ENCODE data around the gene EPHB2. TPM values are rescaled to one million over a fixed set of nuclear protein-coding genes. Genes with fewer than 3 reads are reported as not detected.
A peak's percentile ranks its signal among the peaks of the same experiment; 100 is the strongest.
"Not testable (repeated sequence)": the region's sequence is repeated elsewhere in the genome, so short reads cannot be mapped to it uniquely, and the experiment has no call there.

Gene EPHB2
- total RNA-seq, 1 donor from 2014 or later, result 34.9 TPM

DNA sequence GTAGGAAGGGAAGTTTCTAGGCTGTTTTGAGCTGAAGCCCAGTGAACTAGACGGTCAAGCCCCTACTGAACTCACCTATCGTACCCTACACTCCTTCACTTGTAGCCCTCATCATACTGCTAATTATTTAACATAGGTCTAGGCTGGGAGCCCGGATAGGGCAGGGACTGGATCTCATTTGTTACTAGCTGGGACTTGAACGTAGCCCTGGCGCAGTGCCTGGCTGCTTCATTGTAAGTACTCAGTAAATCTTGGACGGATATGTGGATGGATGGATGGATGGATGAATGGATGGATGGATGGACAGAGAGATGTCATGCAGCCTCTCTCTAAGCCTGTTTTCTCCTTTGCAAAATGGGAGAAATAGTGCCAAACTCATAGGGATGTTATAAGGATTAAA, 129.2 kb downstream of the EPHB2 start:
- DNase-seq, result no peak

DNA sequence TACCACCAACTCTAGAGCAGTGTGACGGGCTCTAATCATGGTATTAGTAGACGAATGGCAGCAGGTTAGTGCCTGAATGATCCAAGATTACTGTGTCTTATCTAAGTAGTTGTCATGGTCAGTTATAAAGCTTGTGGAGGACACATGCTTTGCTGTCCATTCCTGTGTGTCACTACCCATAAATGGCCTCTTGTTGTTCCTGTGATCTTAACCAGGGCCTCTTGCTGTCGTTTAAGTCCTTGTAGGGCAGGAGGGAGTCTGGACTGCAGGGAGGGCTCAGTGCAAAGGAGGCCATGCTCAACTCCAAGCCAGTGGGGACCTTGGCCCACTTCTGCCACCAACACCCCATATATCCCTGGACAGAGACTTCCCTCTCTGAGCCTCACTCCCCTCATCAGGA, 130.5 kb downstream of the EPHB2 start:
- no peak for DNase-seq

DNA sequence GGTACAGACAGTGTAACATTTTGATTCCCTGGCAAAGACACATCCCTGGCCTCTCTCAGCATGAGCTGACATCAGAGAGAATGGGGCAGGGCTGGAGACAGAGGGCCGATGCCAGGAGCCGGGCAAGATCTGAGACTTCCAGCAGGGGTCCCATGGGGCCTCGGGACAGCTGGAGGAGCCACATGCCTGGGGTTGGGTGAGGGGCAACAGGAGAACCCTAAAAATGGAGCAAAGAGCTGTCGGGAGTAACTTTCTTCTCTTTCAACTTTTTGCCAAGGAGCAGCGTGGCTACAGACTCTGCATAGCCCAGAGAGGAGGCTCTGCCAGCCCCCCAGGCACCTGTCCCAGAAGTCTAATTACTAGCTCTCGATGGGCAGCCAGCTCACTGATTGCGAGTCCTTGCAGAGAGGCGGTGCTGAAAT, 131.2 kb downstream of the EPHB2 start:
- peak; percentile 20 for DNase-seq

DNA sequence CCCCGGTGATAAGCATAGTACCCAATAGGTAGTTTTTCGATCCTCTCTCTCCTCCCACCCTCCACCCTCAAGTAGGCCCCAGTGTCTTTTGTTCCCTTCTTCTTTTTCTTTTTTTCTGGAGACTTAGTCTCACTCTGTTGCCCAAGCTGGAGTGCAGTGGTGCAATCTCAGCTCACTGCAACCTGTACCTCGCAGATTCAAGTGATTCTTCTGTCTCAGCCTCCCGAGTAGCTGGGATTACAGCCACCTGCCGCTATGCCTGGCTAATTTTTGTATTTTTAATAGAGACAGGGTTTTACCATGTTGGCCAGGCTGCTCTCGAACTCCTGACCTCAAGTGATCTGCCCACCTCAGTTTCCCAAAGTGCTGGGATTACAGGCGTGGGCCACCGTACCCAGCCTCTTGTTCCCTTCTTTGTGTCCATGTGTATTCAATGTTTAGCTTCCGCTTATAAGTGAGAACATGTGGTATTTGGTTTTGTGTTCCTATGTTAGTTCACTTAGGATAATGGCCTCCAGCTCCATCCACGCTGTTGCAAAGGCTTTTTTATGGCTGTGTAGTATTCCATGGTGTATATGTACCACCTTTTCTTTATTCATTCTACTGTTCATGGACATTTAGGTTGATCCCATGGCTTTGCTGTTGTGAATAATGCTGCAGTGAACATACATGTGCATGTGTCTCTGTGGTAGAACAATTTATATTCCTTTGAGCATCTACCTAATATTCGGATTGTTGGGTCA, 133.0 kb downstream of the EPHB2 start:
- not testable (repeated sequence) for DNase-seq

DNA sequence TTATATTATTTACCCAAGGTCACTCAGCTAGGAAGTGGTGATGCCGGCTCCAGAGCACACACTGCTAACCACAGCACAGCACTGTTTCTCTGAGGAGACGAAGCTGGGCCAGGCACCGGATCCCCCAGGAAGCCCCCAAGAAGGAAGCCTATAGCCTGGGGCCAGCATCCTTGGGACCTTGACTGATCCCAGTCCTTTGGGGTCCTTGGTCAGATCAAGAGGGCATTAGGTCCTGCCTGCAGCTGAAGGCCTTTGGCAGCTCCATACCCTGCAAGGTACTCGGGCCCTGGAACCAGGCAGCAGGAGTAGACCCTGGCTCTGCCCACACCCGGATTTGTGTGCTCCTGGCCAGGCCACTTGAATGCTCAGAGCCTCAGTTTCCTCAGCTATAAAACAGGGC, 134.0 kb downstream of the EPHB2 start:
- no peak for DNase-seq

DNA sequence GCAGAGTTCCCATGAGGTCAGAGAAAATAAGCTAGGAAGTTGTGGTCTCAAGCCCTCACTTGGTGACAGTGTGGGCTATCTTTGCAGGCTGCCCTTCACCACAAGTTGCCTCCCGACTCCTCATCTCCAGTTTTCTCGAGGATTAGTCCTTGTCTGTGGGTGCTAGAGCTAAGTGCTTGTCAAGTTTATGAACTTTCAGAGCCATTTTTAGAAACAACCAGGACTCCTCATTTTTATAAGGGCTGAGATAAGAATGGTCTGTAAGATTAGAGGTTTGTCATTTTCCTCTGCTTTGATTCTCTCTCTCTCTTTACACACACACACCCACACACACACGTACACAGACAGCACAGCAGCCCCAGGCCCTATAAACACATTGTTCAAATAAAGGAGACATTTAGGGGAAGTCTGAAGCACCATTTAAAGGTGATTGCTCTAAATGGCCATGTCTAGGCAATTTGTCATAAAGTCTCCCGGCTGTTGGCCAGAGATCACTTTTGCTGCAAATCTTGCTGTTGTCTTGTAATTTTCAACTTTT, 134.8 kb downstream of the EPHB2 start:
- DNase-seq, result no peak

DNA sequence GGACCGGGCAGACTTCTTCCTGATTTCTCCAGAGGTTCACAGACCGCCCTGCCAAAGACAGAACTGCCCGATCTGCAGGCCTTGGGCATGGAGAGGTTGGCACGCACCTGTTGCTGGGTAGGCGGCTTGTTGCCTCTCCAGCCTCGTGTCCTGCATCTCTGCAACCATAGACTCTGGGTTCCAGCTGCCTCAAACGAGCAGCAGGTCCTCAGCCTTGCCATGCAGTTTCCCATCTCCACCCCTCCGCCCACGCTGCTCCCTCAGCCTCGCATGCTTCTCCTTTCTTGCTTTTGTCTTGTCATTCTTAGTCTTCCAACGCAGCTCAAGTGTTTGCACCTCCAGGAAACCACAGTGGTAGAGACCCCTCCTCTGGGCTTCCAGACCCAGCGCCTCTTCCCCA, 135.8 kb downstream of the EPHB2 start:
- DNase-seq, result no peak

DNA sequence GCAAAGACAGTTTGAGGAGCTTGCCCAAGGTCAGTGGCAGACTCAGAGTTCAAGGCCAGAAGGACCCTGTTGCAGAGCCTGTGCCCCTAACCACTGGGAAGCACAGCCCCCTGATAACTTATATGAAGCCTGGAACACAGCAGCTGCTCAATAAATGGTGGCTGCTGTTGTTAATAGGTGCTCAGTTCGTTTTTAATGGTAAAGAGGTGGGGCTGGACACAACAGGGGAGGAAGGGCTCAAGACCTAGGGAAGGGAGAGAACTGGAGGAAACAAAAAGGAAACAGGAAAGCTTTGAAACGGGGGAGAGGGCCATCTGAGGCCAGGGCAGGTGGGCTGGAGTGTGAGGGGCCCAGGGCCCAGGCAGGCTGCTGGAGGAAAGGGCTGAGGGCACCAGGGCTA, 136.6 kb downstream of the EPHB2 start:
- no peak for DNase-seq

DNA sequence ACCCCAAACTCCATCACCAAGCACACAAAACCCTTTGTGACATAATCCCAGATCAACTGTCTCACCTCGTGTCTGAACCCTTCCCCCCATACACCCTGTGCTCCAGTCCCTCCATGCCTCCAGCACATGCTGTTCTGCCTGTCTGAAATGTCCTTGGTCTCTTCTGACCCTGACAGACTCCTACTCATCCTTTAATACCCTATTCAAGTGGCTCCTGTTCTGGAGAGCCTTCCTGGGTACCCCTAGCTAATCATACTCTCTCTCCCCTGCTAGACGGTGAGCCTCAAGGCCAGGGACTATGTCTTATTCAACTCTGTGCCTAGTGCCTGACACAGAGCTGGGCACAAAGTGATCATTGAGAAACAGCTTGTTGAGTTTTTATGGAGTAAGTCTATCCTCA, 137.1 kb downstream of the EPHB2 start:
- no peak for DNase-seq

DNA sequence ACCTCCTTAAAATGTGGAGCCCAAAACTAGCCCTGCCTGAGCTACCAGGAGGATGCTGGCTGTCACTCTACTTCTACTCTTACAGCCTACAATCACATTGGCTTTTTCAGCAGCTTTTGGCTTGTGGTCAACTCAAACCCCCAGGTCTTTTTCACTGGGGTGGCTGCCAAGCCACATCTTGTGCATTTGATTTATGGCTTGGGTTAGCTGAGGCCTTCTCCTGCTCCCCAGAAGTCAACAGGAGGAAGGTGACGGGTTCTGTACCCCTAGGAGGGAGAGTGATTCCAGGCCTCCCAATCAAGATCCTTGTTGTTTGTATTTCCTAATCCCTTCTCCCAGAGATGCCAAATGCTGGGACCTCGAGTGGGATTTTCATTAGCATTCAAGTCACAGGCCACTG, 137.8 kb downstream of the EPHB2 start:
- DNase-seq, result no peak

DNA sequence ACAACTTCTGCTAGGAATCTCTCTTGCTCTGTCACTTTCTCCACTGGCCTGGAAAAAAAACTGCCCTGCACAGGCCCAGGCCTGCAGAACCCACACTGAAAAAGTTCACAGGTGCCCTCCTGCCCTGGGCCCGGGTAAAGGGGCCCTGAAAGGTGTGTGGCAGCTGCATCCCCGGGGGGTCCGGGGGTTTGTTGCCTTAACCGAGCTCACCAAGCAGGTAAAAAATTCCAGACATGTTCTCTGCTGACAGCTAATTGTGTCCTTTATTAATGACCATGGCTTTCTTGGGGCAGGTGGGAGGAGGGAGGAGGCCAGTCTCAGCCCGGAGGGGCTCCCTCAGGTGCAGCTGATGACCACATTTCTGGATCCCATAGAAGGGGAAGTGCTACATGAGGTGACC, 139.1 kb downstream of the EPHB2 start:
- DNase-seq, result no peak

DNA sequence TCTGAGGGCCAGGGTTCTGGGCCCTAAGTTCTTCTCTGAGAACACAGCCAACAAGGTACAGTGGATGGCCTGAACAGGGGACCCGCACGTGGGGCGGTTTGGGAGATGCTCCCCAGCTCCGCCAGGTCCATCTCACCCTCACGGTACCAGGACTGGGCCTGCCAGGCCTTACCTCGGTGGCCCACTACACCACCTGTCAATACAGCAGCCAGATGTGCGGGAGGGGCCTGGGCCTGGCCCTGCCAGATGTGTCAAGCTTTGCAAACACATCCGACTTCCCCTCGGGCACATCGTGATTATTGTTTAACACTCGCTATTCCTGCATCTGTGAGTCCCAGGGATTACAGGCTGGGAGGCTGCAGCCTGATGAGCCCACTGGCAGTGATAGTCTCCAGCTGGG, 139.6 kb downstream of the EPHB2 start:
- no peak for DNase-seq

DNA sequence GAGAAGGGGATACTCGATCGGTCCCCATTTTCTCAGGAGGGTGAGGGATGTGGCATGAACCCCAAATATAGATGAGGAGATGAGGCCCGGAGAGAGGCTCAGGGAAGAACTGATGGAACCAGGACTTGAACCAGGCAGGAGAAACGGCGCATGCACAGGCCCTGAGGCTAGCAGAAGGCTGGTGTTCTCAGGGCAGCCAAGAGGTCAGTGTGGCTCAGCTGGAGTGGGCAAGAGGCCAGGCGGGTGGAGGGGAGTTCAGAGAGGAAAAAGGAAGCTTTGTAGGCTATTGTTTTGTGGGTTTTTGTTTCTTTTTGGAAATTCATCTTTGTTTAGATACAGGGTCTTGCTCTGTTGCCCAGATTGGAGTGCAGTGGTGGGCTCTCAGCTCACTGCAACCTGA, 140.0 kb downstream of the EPHB2 start:
- DNase-seq, result peak; percentile 65

DNA sequence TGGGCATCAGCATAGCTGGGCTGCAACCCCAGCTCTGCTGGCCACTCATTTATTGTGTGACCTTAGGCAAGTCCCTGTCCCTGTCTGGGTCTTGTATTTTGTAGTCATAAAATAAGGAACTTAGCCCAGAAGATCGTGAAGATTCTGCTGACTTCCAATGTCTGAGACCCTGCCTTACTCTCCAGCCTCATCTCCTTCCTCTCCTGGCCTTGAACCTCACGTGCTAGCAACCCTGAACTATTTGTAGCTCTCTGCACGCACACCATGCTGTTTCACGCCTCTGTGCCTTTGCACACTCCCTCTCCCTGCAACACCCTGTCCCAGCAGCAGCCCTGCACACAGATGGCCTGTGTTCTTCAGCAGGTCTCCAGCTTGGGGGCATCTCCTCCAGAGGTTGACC, 140.9 kb downstream of the EPHB2 start:
- no peak for DNase-seq

DNA sequence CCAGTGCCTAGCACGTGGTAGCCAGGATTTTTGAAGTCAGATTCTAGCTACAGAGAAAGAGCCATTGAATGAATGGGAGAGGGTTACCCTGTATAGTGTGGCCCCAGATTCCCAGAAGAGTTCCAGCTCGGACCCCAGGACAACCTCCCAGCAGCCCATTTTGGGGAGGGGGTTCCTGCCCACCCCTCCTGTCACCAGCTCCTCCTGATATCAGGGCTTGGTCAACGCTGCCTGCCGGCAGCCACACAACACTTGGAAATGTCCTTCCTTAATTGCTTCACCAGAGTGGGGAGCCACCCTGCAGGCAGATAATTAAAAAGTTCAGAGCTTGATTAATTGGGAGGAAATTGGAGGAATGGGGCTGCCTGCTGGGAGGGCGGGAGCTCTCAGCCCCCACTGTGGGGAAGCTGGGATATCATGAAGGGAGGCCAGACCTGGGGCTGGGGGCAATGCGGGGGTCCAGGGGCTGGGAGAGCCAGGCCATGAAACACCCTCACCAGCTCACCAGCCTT, 141.6 kb downstream of the EPHB2 start:
- no peak for DNase-seq

DNA sequence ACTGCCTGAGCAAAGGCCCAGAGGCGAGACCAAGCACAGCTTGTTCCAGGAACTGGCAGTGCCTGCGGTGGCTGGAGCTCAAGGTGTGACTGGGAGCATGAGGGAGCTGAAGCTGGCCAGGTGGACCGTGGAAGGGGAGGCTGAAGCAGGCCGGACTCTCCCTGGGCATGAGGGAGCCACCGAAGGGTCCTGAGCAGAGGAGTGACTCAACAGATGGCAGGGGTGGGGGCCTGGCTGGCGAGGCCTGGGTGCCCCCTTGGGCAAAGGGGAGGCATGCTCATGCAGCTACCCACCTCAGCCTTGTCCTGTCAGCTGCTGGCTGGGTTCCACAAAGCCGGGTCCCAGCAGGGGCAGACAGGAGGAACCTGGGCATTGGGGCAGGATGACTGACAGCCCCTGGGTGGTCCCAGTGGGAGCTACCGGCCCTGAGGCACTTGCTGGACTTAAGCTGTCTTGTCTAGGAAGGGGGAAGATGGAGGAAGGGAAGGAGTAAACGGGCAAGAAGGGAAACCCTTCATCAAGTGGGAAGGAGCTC, 143.1 kb downstream of the EPHB2 start:
- DNase-seq, result no peak

DNA sequence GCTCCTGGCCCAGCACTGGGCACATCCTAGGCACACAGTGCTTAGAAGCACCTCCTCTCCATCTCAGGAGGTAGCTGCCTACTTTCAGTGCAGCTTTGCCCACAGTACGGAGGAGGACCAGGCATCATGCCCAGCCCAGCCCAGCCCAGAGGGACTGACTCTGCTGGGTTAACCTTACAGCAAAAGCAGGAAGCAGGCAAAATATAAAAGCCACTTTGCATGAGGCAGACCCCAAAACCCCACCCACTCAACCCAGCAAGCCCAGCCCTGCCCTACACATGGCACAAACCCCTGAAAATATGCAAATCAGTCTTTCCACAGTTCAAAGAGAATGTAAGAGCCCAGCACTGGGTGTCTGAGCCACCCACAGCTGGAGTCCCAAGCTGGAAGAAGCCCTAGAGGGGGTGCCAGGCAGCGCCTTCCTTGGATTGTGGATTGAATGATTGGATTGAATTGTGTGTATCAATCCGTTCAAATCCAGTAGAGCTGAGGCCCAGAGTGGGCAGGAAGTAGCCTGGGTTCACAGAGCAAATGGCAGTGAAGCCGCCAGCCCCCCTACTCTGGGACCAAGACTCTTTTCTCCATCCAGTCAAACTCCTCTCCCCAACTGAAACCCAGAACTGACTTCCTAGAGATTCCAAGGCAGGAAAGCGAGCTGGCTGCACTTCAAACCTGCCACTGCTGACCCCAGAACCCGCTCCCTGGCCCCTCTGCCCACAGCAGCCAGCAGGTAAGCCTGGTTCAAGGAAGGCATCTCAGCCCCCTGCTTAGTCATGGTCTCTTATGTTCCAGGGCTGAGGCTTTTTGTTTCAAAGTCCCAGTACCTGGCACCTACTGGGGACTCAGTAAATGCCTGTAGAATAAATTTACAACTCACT, 144.3 kb downstream of the EPHB2 start:
- DNase-seq, result no peak

DNA sequence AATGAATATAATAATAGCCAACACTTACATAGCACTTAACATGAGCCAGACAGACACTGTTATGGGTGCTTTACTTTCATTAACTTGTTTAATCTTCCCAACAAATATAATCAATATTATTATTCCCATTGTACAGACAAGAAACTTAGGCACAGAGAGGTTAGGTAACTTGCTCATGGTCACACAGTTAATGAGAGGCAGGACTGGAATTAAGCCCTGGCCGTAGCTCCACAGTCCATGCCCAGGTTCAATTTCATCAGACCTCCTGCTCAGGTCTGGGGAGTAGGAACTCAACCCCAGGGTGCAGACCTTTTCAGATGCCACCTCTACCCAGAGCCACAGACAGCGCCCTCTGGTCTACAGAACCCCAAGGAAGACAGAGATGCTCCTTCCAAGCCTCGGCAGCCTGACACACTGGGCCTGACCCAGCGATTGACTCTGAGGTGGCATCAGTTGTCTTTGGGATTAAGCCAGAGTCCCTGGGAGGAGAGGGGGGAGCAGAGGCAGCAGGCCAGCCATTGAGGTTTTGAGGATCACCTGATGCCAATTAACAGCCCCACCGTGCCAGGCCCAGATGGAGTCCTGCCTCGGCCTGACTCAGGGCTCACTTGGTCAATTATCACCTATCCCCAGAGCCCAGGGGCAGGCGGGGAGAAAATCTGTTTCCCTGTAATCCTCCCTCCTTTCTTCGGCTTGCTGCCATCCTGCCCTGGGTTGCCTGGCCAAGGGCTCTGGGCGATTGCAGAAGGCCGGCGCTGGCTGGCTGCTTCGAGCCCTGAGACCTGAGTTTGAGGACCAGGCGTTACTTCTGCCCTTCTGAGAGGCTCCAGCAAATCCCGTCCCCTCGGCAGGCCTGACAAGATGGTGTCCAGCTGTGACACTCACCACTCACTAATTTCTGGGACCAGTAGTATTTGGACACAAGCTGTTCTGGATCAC, 145.3 kb downstream of the EPHB2 start:
- DNase-seq, result no peak

DNA sequence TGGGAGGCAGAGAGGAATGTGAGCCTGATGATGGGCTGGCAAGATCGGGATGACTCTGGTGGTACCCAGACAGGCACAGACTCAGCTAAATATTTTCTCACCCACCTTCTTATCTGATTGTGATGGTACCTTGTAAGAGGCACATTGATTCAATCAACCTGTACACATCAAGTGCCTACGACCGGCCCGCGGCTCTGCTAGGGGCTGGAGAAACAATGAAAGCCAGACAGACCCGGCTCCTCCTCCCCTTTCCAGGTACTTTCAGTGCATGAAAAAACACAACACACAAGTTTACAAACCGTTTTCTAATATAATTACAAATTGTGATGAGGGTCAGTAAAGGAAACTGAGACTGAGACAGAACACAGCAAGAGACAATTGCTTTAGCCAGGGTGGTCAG, 147.0 kb downstream of the EPHB2 start:
- no peak for DNase-seq

DNA sequence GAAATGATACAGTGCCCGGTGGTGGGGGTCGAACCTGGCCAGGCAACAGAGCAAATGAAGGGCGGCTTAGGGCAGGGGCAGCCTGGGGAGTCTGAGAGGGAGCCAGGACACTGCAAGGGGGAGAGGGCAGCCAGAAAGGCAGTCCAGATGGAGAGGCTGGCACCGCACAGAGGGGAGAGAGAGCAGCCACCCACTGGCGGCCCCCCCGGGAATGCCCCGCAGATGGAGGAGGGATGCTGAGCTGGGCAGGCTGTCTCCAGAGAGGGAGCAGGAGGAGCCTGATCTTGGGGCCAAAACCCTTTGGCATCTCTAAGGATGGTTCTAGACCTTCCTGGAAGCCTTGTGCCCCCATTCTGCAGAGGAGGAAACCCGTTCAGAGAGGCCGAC, 149.8 kb downstream of the EPHB2 start:
- no peak for DNase-seq

DNA sequence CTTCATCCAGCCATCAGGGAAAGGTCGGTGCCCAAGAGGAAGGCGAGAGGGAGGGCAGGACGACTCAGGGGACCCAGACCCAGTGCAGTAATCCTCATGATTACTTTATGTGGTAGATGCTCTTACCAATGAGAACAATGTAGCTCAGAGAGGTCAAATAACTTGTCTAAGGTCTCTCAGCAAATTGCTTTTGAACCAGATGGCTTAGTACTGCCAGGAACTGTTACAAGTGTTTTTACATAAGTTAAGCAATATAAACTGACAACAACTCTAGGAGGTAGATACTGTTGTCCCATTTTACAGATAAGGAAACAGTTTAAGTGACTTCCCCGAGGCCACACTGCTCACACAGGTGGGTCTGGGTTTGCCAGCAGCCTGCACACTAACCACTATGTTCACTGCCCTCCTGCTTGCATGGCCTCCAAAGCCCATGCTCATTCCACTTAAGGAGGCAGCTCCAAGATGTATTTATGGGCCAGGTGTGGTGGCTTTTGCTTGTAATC, 150.3 kb downstream of the EPHB2 start:
- DNase-seq, result no peak
